GM12878 (cell line): ENCODE measurements around the gene CDH4. TPM values are rescaled to one million over a fixed set of nuclear protein-coding genes. Genes with fewer than 3 reads are reported as not detected.

Experiments used
- ATAC-seq: fragments of 200-7000 bp; cut with Tn5 transposase; 3 replicates; pipeline ENCODE4 v1.9.1; 2020; ENCODE audit warnings: mild to moderate bottlenecking, moderate library complexity
- BruUV-seq: library from RNA; stranded (reverse); fragments of 400-500 nt; replicated peaks from 2 replicates; lab custom pipeline; 2021; lab: Mats Ljungman, UMichigan
- CTCF ChIA-PET: fragments of 300-600 bp; sonication (Branson Sonifier 250); formaldehyde crosslinking; extraction: SDS; loops from one replicate; lab custom pipeline; 2021; ENCODE audit warnings: inconsistent platforms; lab: Yijun Ruan, JAX
- POLR2A ChIA-PET: fragments of 350-600 bp; formaldehyde crosslinking; extraction: SDS; loops from one replicate; lab custom pipeline; 2021; ENCODE audit warnings: inconsistent platforms; lab: Charles Lee
- RAD21 ChIA-PET: fragments of 300-600 bp; sonication (Branson Sonifier 250); formaldehyde crosslinking; loops from one replicate; lab custom pipeline; 2023; ENCODE audit warnings: antibody characterized with exemption; ENCODE audit not compliant: unreplicated experiment; lab: Charles Lee
- SMC1A ChIA-PET: fragments of 300-600 bp; sonication (Branson Sonifier 250); formaldehyde crosslinking; loops from one replicate; lab custom pipeline; 2023; ENCODE audit not compliant: unreplicated experiment, uncharacterized antibody; lab: Charles Lee
- DNase-seq: peaks from one replicate; pipeline ENCODE4 v3.0.0-alpha.2; 2011; ENCODE audit warnings: low read depth, low spot score
- FAIRE-seq: peaks from 3 replicates; lab custom pipeline; 2011; peaks lifted over from hg19 to GRCh38; lab: Jason Lieb, UNC
- H2AFZ ChIP-seq: 2 replicates; pipeline ENCODE4 v1.6.0; 2011; ENCODE audit warnings: low read depth, low read length, control low read depth; ENCODE audit not compliant: control insufficient read depth
- H3K27ac ChIP-seq: 2 replicates; pipeline ENCODE4 v1.5.1; 2011; ENCODE audit warnings: control low read depth; ENCODE audit not compliant: control insufficient read depth, insufficient read depth
- H3K27me3 ChIP-seq, 2 experiments: replicated peaks in 1 of 2; 2 replicates each; pipeline versions ENCODE4 v1.6.0 to v1.6.1; 2011; ENCODE audit warnings: low read length in 1 of 2; ENCODE audit not compliant: control insufficient read depth in 2 of 2, insufficient read depth in 2 of 2
- H3K36me3 ChIP-seq, 2 experiments: 2 replicates each; pipeline ENCODE4 v1.5.1; 2011; ENCODE audit warnings: low read length in 1 of 2; ENCODE audit not compliant: control insufficient read depth in 2 of 2, insufficient read depth in 2 of 2
- H3K4me1 ChIP-seq: 2 replicates; pipeline ENCODE4 v1.6.1; 2011; ENCODE audit warnings: mild to moderate bottlenecking, low read length, moderate library complexity, mixed read lengths; ENCODE audit not compliant: control insufficient read depth, insufficient read depth
- H3K4me2 ChIP-seq: 2 replicates; pipeline ENCODE4 v1.6.0; 2011; ENCODE audit warnings: control low read depth; ENCODE audit not compliant: control insufficient read depth, insufficient read depth
- H3K4me3 ChIP-seq: fragments of 200-600 bp; sonication (generic); 2 replicates; pipeline ENCODE4 v1.5.1; 2016
- H3K79me2 ChIP-seq: 2 replicates; pipeline ENCODE4 v1.6.0; 2011; ENCODE audit warnings: low read length; ENCODE audit not compliant: control insufficient read depth, insufficient read depth
- H3K9ac ChIP-seq: 2 replicates; pipeline ENCODE4 v1.8.0; 2011; ENCODE audit warnings: low read length, control low read depth, mixed read lengths; ENCODE audit not compliant: control insufficient read depth, insufficient read depth
- H3K9me3 ChIP-seq: replicated peaks from 3 replicates; pipeline ENCODE4 v1.5.1; 2011; ENCODE audit warnings: mild to moderate bottlenecking, low read length; ENCODE audit not compliant: control insufficient read depth, insufficient read depth
- H4K20me1 ChIP-seq: 2 replicates; pipeline ENCODE4 v1.6.0; 2011; ENCODE audit not compliant: control insufficient read depth, insufficient read depth
- BHLHE40 ChIP-seq, 2 experiments: fragments of 450-650 bp in 1 of 2; IDR thresholded peaks; 2 replicates each; pipeline ENCODE4 v1.6.1; 2011 to 2017; ENCODE audit warnings: low read depth in 2 of 2, borderline replicate concordance in 1 of 2, improper control_type of control experiment in 1 of 2, low read length in 1 of 2, mild to moderate bottlenecking in 1 of 2
- EGR1 ChIP-seq, 2 experiments: IDR thresholded peaks; 1 replicate in 1 of 2; 2 replicates in 1 of 2; pipeline ENCODE4 v1.6.1; 2011 to 2012; ENCODE audit warnings: low read depth in 2 of 2, low read length in 2 of 2, borderline replicate concordance in 1 of 2, mild to moderate bottlenecking in 1 of 2, moderate library complexity in 1 of 2
- MTA2 ChIP-seq: fragments of 450-650 bp; IDR thresholded peaks from 2 replicates; pipeline ENCODE4 v1.6.1; 2016; ENCODE audit warnings: low read depth, mild to moderate bottlenecking, moderate library complexity
- RCOR1 ChIP-seq: conservative IDR thresholded peaks from 2 replicates; pipeline ENCODE4 v1.6.1; 2012; ENCODE audit warnings: low read depth, low read length, improper control_type of control experiment
- SREBF1 ChIP-seq: IDR thresholded peaks from 2 replicates; pipeline ENCODE4 v1.6.1; 2012; ENCODE audit warnings: mild to moderate bottlenecking, low read length
- SREBF2 ChIP-seq: IDR thresholded peaks from 2 replicates; pipeline ENCODE4 v1.6.1; 2012; ENCODE audit warnings: mild to moderate bottlenecking, low read length
- ZZZ3 ChIP-seq: IDR thresholded peaks from 2 replicates; pipeline ENCODE4 v1.6.1; 2011; ENCODE audit warnings: low read depth; ENCODE audit not compliant: control insufficient read depth, insufficient read length
- WGBS: methylation state at CpG from one replicate; pipeline ENCODE4 v1.1.6; 2016; ENCODE audit warnings: low lambda C conversion rate; ENCODE audit not compliant: insufficient replicate concordance, insufficient coverage; ENCODE audit errors: missing lambda C conversion rate; 5-methylcytosine and 5-hydroxymethylcytosine counted together
- in situ Hi-C: fragments of 300-500 bp; cut with MboI; formaldehyde crosslinking; loops from 9 replicates; pipeline ENCODE4 v1.14.3; 2018; ENCODE audit warnings: mixed read lengths
- intact Hi-C: fragments of 100-400 bp; cut with micrococcal nuclease; formaldehyde crosslinking; loops from one replicate; pipeline ENCODE4 v1.14.2; 2022; ENCODE audit not compliant: unreplicated experiment
- polyA plus RNA-seq, 11 experiments: library from polyadenylated mRNA; depleted of rRNA in 4 of 11; unstranded in 6 of 11; stranded (reverse) in 5 of 11; fragments of >200 nt; fragmentation: Nextera tagmentation in 4 of 11; fragmentation: Illumina TruSeq in 1 of 11; extraction: Ambion mirVana in 4 of 11; extraction: Trizol in 1 of 11; gene quantifications; 1 replicate in 1 of 11; 2 replicates in 10 of 11; pipeline versions ENCODE4 v1.2.1 to v1.2.3, GENCODE V29; 2011 to 2016; ENCODE audit warnings: inconsistent platforms in 2 of 11, missing spikeins in 2 of 11, low read depth in 1 of 11
- total RNA-seq, 4 experiments: library from RNA; depleted of rRNA in 3 of 4; stranded (reverse); fragments of >200 nt in 3 of 4; fragmentation: Illumina TruSeq in 1 of 4; extraction: Trizol in 1 of 4; gene quantifications; 2 replicates each; pipeline versions ENCODE4 v1.2.1 to v1.2.3, GENCODE V29; 2013 to 2021
- TF ChIP-seq, protein P1 (sequence below): IDR thresholded peaks from 2 replicates; pipeline ENCODE4 v1.6.1; 2012; ENCODE audit warnings: low read depth, low read length, improper control_type of control experiment
- TF ChIP-seq, protein P2 (sequence below): fragments of 450-650 bp; IDR thresholded peaks from 2 replicates; pipeline ENCODE4 v1.6.1; 2017; ENCODE audit warnings: antibody characterized with exemption, mild to moderate bottlenecking, moderate library complexity
- TF ChIP-seq, protein P3 (sequence below): IDR thresholded peaks from 2 replicates; pipeline ENCODE4 v1.6.1; 2011; ENCODE audit warnings: borderline replicate concordance, low read depth, mild to moderate bottlenecking, moderate library complexity, low read length; ENCODE audit not compliant: insufficient read depth, poor library complexity, severe bottlenecking

Gene CDH4
- total and polyA plus RNA-seq, 10 of the 15 experiments (the other 5 are each of a cell fraction or from before 2014, with no cell fraction given) = not detected

DNA sequence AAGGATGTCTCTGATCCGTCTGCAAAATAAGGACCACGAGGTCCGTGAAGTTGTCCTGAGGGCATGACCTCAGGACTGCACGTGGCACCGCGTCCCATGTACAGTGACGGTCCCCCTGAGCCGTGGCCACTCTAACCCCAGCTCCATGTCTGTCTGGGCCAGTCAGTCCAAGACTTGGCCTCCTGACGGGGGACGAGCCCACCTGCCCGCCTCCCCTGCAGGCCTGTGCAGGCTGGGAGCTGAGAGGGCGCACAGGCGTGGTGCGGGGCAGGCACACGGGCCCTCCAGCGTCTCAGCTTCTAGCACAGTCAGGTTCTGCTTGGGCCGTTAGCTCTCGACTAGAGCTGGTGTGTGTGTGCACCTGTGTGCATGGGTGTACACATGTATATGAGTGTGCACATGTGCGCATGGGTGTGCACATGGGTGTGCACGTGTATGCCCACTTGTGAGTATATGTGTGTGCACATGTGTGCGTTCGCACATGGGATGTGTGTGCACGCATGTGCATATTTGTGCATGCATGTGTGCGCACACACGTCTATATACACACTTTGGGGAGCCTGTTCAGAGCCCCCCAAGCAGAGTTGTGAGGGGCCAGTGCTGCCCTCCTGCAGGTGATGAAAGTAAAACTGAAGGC is 506.6 kb downstream of the CDH4 start:
- RAD21 ChIA-PET = no interaction called here
- 60% methylated on average over 25 of the region's 25 CpGs for whole genome bisulfite sequencing
- no peak for DNase-seq

DNA sequence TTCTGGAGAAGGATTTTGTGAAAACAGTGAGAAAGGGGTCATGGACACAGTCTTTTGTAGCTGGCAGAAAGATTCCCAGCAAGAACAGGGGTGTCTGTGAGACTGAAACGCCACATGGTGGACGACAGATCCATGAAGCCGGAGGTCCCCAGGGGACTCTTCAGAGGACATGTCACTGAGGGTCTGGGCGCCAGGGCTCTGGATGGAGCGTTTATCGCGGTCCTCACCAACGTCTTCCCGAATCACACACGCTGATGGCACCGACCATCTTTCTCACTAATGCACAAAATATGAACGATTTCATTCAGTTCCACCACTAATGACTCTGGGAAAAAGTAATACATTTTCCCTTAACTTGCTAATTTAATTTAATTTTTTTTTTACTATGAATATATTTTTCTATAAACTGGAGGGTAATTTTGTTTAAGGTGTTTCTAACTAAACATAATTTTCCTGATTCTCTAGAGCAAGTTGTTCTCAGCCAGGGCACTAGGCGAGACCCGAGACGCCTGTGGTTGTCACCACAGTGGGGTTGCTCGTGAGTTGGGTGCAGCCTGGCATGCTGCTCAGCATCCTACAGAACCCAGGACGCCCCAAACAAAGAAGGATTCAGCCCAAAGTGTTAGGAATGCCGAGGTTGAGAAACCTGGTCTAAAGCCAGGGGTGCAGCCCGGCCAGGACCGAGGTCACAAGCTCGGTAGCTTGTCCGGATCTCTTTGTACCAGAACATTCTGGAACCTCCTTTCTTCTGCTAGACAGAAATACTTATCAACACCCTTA is 507.4 kb downstream of the CDH4 start:
- ChIA-PET CTCF (no interaction called here), RAD21 (no interaction called here), SMC1A (no interaction called here), POLR2A (no interaction called here)
- H3K36me3 ChIP-seq = no peaks in the 10 kb centered on the region
- no peak overlapping the region for H2AFZ ChIP-seq
- no peaks in the 10 kb centered on the region for H3K9me3 ChIP-seq
- intact Hi-C loops (no loop called here), in situ Hi-C loops (no loop called here)
- no peak overlapping the region for H3K27ac ChIP-seq
- no peaks in the 10 kb centered on the region; a peak in 2 of 4 replicates for H3K27me3 ChIP-seq
- H3K79me2 ChIP-seq = no peaks in the 10 kb centered on the region
- FAIRE-seq = no peak
- ATAC-seq = no peak
- H3K4me2 ChIP-seq = no peak overlapping the region
- H4K20me1 ChIP-seq = no peaks in the 10 kb centered on the region
- no peaks in the 10 kb centered on the region for H3K4me1 ChIP-seq
- no peak overlapping the region for H3K4me3 ChIP-seq
- DNase-seq = no peak
- no TSS peak for BruUV-seq
- WGBS = 51% methylated on average over 22 of the region's 22 CpGs
- H3K9ac ChIP-seq = no peak overlapping the region
- TF ChIP-seq SREBF1 (no peak), ZZZ3 (no peak), SREBF2 (no peak), RCOR1 (no peak), BHLHE40 (IDR thresholded peaks at IDR 0.05; ENCODE audit: borderline replicate concordance in 1 of 2, low read depth in 2 of 2, low read length in 1 of 2) (no peak)
- TF ChIP-seq, protein P1, sequence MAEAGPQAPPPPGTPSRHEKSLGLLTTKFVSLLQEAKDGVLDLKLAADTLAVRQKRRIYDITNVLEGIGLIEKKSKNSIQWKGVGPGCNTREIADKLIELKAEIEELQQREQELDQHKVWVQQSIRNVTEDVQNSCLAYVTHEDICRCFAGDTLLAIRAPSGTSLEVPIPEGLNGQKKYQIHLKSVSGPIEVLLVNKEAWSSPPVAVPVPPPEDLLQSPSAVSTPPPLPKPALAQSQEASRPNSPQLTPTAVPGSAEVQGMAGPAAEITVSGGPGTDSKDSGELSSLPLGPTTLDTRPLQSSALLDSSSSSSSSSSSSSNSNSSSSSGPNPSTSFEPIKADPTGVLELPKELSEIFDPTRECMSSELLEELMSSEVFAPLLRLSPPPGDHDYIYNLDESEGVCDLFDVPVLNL = no peak
- TF ChIP-seq, protein P2, sequence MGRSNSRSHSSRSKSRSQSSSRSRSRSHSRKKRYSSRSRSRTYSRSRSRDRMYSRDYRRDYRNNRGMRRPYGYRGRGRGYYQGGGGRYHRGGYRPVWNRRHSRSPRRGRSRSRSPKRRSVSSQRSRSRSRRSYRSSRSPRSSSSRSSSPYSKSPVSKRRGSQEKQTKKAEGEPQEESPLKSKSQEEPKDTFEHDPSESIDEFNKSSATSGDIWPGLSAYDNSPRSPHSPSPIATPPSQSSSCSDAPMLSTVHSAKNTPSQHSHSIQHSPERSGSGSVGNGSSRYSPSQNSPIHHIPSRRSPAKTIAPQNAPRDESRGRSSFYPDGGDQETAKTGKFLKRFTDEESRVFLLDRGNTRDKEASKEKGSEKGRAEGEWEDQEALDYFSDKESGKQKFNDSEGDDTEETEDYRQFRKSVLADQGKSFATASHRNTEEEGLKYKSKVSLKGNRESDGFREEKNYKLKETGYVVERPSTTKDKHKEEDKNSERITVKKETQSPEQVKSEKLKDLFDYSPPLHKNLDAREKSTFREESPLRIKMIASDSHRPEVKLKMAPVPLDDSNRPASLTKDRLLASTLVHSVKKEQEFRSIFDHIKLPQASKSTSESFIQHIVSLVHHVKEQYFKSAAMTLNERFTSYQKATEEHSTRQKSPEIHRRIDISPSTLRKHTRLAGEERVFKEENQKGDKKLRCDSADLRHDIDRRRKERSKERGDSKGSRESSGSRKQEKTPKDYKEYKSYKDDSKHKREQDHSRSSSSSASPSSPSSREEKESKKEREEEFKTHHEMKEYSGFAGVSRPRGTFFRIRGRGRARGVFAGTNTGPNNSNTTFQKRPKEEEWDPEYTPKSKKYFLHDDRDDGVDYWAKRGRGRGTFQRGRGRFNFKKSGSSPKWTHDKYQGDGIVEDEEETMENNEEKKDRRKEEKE = no peak

More for the DNA sequence above, 506.6 kb downstream of the CDH4 start:
- Histone ChIP-seq H3K27ac (no peak overlapping the region), H3K4me2 (no peak overlapping the region), H4K20me1 (no peaks in the 10 kb centered on the region), H3K27me3 (no peaks in the 10 kb centered on the region; a peak in 2 of 4 replicates), H3K79me2 (no peaks in the 10 kb centered on the region), H3K9ac (no peak overlapping the region), H3K4me3 (no peak overlapping the region), H3K9me3 (no peaks in the 10 kb centered on the region), H3K36me3 (no peaks in the 10 kb centered on the region), H3K4me1 (no peaks in the 10 kb centered on the region), H2AFZ (no peak overlapping the region)
- ChIA-PET CTCF (no interaction called here), POLR2A (no interaction called here), SMC1A (no interaction called here)
- ATAC-seq (no peak), FAIRE-seq (no peak)
- in situ Hi-C loops = no loop called here
- BruUV-seq = no TSS peak
- TF ChIP-seq, protein P3, sequence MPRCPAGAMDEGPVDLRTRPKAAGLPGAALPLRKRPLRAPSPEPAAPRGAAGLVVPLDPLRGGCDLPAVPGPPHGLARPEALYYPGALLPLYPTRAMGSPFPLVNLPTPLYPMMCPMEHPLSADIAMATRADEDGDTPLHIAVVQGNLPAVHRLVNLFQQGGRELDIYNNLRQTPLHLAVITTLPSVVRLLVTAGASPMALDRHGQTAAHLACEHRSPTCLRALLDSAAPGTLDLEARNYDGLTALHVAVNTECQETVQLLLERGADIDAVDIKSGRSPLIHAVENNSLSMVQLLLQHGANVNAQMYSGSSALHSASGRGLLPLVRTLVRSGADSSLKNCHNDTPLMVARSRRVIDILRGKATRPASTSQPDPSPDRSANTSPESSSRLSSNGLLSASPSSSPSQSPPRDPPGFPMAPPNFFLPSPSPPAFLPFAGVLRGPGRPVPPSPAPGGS = peak; percentile 51
- TF ChIP-seq EGR1 (IDR thresholded peaks at IDR 0.05; ENCODE audit: borderline replicate concordance in 1 of 2, low read depth in 2 of 2, low read length in 2 of 2) (no peak), MTA2 (no peak)
- intact Hi-C loops = no loop called here
